ENCODE data around the gene EGF.

The EGF gene

GRCh38 chr4:109872065-109872464 is 40.6 kb upstream of the EGF start:
- no peaks in the 10 kb centered on the region for H3F3A ChIP-seq (ENCODE audit: insufficient read depth, low read length)

GRCh38 chr4:109872950-109873656 is 39.6 kb upstream of the EGF start:
- H3K4me1 ChIP-seq (ENCODE audit: insufficient read depth, low read length, severe bottlenecking), result no peaks in the 10 kb centered on the region
- no peaks in the 10 kb centered on the region for H4K20me1 ChIP-seq (ENCODE audit: insufficient read depth, low read length)
- no peak overlapping the region for H3K27ac ChIP-seq (ENCODE audit: low read depth, low read length, poor library complexity, severe bottlenecking)
- H3K9me2 ChIP-seq (ENCODE audit: low read depth, low read length), result no peaks in the 10 kb centered on the region
- no peak overlapping the region for H3K9ac ChIP-seq (ENCODE audit: low read length)
- H3F3A ChIP-seq (ENCODE audit: insufficient read depth, low read length), result no peaks in the 10 kb centered on the region
- no peaks in the 10 kb centered on the region for H3K9me3 ChIP-seq (ENCODE audit: low read length)
- H3K27me3 ChIP-seq (ENCODE audit: insufficient read depth, low read length), result no peaks in the 10 kb centered on the region
- TF ChIP-seq EZH2 (IDR thresholded peaks at IDR 0.05; ENCODE audit: borderline replicate concordance, low read length) (no peak), CTCF (IDR thresholded peaks at IDR 0.05; ENCODE audit: low read length) (no peak)
- no peak overlapping the region for H3K4me2 ChIP-seq (ENCODE audit: low read length)
- H2AFZ ChIP-seq (ENCODE audit: low read length), result no peak overlapping the region
- no peaks in the 10 kb centered on the region for H3K79me2 ChIP-seq (ENCODE audit: insufficient read depth, low read length)
- no peak overlapping the region for H3K4me3 ChIP-seq (ENCODE audit: low read depth, low read length, poor library complexity, severe bottlenecking)
- no peaks in the 10 kb centered on the region for H3K36me3 ChIP-seq (ENCODE audit: insufficient read depth, low read length)

More at GRCh38 chr4:109872065-109872464, 40.6 kb upstream of the EGF start:
- Histone ChIP-seq H3K27me3 (ENCODE audit: insufficient read depth, low read length) (no peaks in the 10 kb centered on the region), H2AFZ (ENCODE audit: low read length) (no peak overlapping the region), H3K4me3 (ENCODE audit: low read depth, low read length, poor library complexity, severe bottlenecking) (no peak overlapping the region), H3K9me2 (ENCODE audit: low read depth, low read length) (no peaks in the 10 kb centered on the region), H3K9ac (ENCODE audit: low read length) (no peak overlapping the region), H3K9me3 (ENCODE audit: low read length) (no peaks in the 10 kb centered on the region), H3K36me3 (ENCODE audit: insufficient read depth, low read length) (no peaks in the 10 kb centered on the region), H4K20me1 (ENCODE audit: insufficient read depth, low read length) (no peaks in the 10 kb centered on the region), H3K4me1 (ENCODE audit: insufficient read depth, low read length, severe bottlenecking) (no peaks in the 10 kb centered on the region), H3K4me2 (ENCODE audit: low read length) (no peak overlapping the region), H3K27ac (ENCODE audit: low read depth, low read length, poor library complexity, severe bottlenecking) (no peak overlapping the region), H3K79me2 (ENCODE audit: insufficient read depth, low read length) (no peaks in the 10 kb centered on the region)
- no peak for TF ChIP-seq EZH2 (IDR thresholded peaks at IDR 0.05; ENCODE audit: borderline replicate concordance, low read length)
- no peak for TF ChIP-seq CTCF (IDR thresholded peaks at IDR 0.05; ENCODE audit: low read length)

GRCh38 chr4:109873791-109874514 is 38.7 kb upstream of the EGF start:
- Histone ChIP-seq H3K4me1 (ENCODE audit: insufficient read depth, low read length, severe bottlenecking) (no peaks in the 10 kb centered on the region), H2AFZ (ENCODE audit: low read length) (no peak overlapping the region), H3K36me3 (ENCODE audit: insufficient read depth, low read length) (no peaks in the 10 kb centered on the region), H3K4me3 (ENCODE audit: low read depth, low read length, poor library complexity, severe bottlenecking) (no peak overlapping the region), H3K27me3 (ENCODE audit: insufficient read depth, low read length) (no peaks in the 10 kb centered on the region), H3K9me2 (ENCODE audit: low read depth, low read length) (no peaks in the 10 kb centered on the region), H3K9me3 (ENCODE audit: low read length) (no peaks in the 10 kb centered on the region), H4K20me1 (ENCODE audit: insufficient read depth, low read length) (no peaks in the 10 kb centered on the region), H3F3A (ENCODE audit: insufficient read depth, low read length) (no peaks in the 10 kb centered on the region), H3K4me2 (ENCODE audit: low read length) (no peak overlapping the region), H3K79me2 (ENCODE audit: insufficient read depth, low read length) (no peaks in the 10 kb centered on the region), H3K9ac (ENCODE audit: low read length) (no peak overlapping the region), H3K27ac (ENCODE audit: low read depth, low read length, poor library complexity, severe bottlenecking) (no peak overlapping the region)
- TF ChIP-seq CTCF (IDR thresholded peaks at IDR 0.05; ENCODE audit: low read length), result no peak; the same call in 1 of the 2 replicates
- no peak for TF ChIP-seq EZH2 (IDR thresholded peaks at IDR 0.05; ENCODE audit: borderline replicate concordance, low read length)

All from OCI-LY1 (cell line).